Activated CD8-positive, alpha-beta memory T cell treated with anti-CD3 and anti-CD28 coated beads, Interleukin-2, amount 10 ng/mL, durations not matched to agents 7 days and 5 days (primary cell): Measurements from ENCODE around the gene TLR10. TPM values are rescaled to one million over a fixed set of nuclear protein-coding genes. Genes with fewer than 3 reads are reported as not detected.
A peak's percentile ranks its signal among the peaks of the same experiment; 100 is the strongest.
"Not testable (repeated sequence)": the region's sequence is repeated elsewhere in the genome, so short reads cannot be mapped to it uniquely, and the experiment has no call there.

ENCODE experiments used
- ATAC-seq: fragments of 150-1000 bp; cut with Tn5 transposase; one replicate; pipeline ENCODE4 v1.10.0; 2021; ENCODE audit warnings: moderate library complexity
- CTCF ChIA-PET: fragments of 350-600 bp; sonication (Branson Sonifier 250); formaldehyde crosslinking; loops from one replicate; lab custom pipeline; 2021; ENCODE audit warnings: antibody characterized with exemption; lab: Charles Lee
- DNase-seq: peaks from one replicate; pipeline ENCODE4 v3.0.0-alpha.2; 2020
- H3K27ac Mint-ChIP-seq: one replicate; pipeline ENCODE4 v1.8.0; 2021; ENCODE audit warnings: mild to moderate bottlenecking, mixed read lengths
- H3K27me3 Mint-ChIP-seq: one replicate; pipeline ENCODE4 v1.8.0; 2021; ENCODE audit warnings: mixed read lengths
- H3K36me3 Mint-ChIP-seq: one replicate; pipeline ENCODE4 v1.8.0; 2021; ENCODE audit warnings: mild to moderate bottlenecking, mixed read lengths
- H3K4me1 Mint-ChIP-seq: one replicate; pipeline ENCODE4 v1.8.0; 2021; ENCODE audit warnings: mixed read lengths
- H3K4me3 Mint-ChIP-seq: one replicate; pipeline ENCODE4 v1.8.0; 2021; ENCODE audit warnings: mild to moderate bottlenecking, moderate library complexity, mixed read lengths
- H3K9me3 Mint-ChIP-seq: one replicate; pipeline ENCODE4 v1.8.0; 2022; ENCODE audit warnings: low read depth, mixed read lengths
- total RNA-seq, 2 experiments: library from RNA; stranded (reverse); gene quantifications; one replicate each; pipeline ENCODE4 v1.2.3, GENCODE V29; 2021

Gene TLR10
- total RNA-seq, 2 experiments from 2014 or later = 0.09 TPM; not detected in 1

DNA sequence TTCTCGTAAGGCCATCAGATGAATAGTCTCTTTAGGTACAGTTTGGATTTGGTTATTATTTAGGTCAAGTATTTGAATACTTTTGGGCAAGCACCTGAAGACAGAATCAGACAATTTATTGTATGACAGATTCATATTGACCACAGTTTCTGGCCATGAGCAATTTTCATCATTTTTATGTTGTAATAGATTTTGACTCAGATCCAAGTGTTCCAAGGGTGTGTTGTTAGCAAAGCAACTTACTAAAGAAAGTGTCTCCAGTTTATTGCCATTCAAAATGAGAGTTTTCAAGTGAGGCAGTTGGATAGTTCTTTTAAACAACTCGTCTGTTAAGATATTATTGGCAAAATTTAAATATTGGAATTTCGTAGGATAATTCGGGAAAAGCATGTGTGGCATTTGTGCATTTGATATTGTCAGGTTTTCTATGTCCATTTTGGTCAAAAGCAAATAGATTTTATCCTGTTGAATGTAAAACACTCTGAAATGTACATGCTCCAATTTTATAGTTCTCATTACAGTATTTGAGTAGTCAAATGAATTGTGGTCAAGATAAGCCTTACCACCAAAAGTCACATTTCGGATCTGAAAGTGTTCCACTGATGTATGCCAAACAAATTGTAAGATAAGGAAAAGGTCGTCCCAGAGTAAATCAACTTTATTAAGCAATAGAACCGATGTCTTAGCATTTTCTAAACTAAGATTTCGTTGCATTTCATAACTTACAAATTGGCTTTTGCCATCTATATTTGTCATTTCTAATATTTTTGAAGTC lies 8.4 kb downstream of the TLR10 start:
- H3K36me3 Mint-ChIP-seq = peaks cover 4% of the 10 kb centered on the region
- H3K27ac Mint-ChIP-seq = no peak overlapping the region
- H3K27me3 Mint-ChIP-seq = peaks cover 46% of the 10 kb centered on the region
- ATAC-seq (no peak), DNase-seq (no peak)
- peaks cover 5% of the 10 kb centered on the region for H3K9me3 Mint-ChIP-seq
- H3K4me3 Mint-ChIP-seq = no peak overlapping the region
- H3K4me1 Mint-ChIP-seq = no peaks in the 10 kb centered on the region
- CTCF ChIA-PET = interaction anchor here (1.7 to 4.2 kb wide), 2 partner anchors 8 to 15 kb away, joined by 5 to 22 read pairs; partner anchors contain the start of gene TLR10

DNA sequence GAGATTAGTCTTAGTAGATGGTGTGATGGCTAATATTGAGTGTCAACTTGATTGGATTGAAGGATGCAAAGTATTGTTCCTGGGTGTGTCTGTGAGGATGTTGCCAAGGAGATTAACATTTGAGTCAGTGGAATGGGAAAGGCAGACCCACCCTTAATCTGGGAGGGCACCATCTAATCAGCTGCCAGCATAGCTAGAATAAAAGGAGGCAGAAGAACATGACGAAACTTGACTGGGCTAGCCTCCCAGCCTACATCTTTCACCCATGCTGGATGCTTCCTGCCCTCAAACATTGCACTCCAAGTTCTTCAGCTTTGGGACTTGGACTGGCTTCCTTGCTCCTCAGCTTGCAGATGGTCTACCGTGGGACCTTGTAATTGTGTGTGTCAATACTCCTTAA lies 12.5 kb downstream of the TLR10 start:
- H3K27ac Mint-ChIP-seq, ATAC-seq, H3K36me3 Mint-ChIP-seq, DNase-seq, H3K4me1 Mint-ChIP-seq, H3K9me3 Mint-ChIP-seq, H3K4me3 Mint-ChIP-seq: not testable (repeated sequence)
- CTCF ChIA-PET = interaction anchor here (3.2 to 4.2 kb wide), 2 partner anchors 11 to 12 kb away, joined by 15 to 22 read pairs; partner anchors contain the start of gene TLR10
- H3K27me3 Mint-ChIP-seq = peaks cover 42% of the 10 kb centered on the region

DNA sequence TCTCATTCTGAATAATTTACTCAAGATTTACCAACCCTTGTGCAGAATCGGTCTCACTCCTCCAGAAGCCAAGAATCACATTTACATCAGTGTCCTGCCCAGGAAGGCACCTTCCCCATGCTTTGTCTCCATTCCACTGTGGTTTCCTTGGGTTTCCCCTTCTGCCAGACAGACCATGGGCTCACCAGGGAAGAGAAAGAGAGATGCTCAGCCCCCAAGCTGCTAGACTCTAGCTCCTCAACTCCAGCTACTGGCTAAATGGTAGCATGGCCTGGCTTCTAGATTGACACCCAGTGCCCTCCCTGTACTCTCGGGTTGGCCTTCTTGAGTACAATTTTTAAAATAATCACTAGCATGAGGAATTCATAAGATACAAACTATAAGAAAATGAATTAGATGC lies 12.9 kb downstream of the TLR10 start:
- Mint-ChIP-seq H3K27me3 (peaks cover 37% of the 10 kb centered on the region), H3K9me3 (peaks cover 2% of the 10 kb centered on the region), H3K4me1 (no peaks in the 10 kb centered on the region), H3K4me3 (no peak overlapping the region), H3K36me3 (peaks cover 3% of the 10 kb centered on the region), H3K27ac (no peak overlapping the region)
- DNase-seq = no peak
- CTCF ChIA-PET = interaction anchor here (3.2 to 4.2 kb wide), 2 partner anchors 11 to 12 kb away, joined by 15 to 22 read pairs; partner anchors contain the start of gene TLR10
- no peak for ATAC-seq

DNA sequence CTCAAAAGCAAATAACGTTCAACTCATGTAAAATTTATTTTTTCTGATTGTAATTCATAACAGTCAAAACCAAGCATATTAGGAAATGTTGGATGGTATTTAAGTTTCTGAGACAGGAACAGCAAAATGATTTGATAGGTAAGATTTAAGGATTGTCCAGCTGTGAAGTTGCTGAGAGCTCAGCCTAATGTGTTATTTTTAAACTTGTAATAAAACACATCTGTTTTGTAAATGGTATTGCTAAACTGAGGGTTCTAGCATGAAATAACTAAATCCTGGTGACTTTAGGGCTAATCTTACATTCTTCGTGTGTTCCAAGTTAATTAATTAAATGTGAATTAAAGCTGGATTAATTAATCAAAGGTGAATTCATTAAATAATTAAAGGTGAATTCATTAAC lies 13.3 kb downstream of the TLR10 start:
- Mint-ChIP-seq H3K4me3 (no peak overlapping the region), H3K27ac (no peak overlapping the region), H3K27me3 (peaks cover 33% of the 10 kb centered on the region), H3K4me1 (no peaks in the 10 kb centered on the region), H3K36me3 (peaks cover 1% of the 10 kb centered on the region), H3K9me3 (no peaks in the 10 kb centered on the region)
- CTCF ChIA-PET = interaction anchor here (3.2 kb wide), 1 partner anchor 10 kb away, joined by 15 read pairs; no protein-coding TSS in a partner anchor
- no peak for DNase-seq
- ATAC-seq = no peak

DNA sequence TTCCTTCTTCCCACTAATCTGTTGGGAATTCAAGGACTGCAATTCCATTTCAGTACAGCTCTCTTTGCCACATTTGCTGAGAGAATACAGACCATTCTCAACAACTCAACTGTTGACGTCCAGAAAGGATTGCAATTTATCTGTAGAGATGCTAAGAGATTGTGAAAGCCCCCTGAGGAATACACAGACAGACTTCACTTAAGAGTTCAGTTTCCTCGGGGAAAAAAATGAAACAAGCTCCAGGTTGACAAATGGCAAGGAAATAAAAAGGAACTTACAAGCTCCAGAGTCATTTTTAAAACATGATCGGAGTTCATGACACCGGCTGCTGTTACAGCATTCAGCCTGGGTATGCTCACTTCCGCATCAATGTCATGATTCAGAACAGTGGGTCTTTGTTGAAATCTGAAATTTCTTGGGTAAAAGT lies 13.8 kb downstream of the TLR10 start:
- Mint-ChIP-seq H3K27me3 (peaks cover 29% of the 10 kb centered on the region), H3K9me3 (no peaks in the 10 kb centered on the region), H3K27ac (no peak overlapping the region), H3K36me3 (peaks cover 1% of the 10 kb centered on the region), H3K4me3 (no peak overlapping the region), H3K4me1 (no peaks in the 10 kb centered on the region)
- DNase-seq (no peak), ATAC-seq (no peak)
- CTCF ChIA-PET = interaction anchor here (3.2 kb wide), 1 partner anchor 10 kb away, joined by 15 read pairs; no protein-coding TSS in a partner anchor

DNA sequence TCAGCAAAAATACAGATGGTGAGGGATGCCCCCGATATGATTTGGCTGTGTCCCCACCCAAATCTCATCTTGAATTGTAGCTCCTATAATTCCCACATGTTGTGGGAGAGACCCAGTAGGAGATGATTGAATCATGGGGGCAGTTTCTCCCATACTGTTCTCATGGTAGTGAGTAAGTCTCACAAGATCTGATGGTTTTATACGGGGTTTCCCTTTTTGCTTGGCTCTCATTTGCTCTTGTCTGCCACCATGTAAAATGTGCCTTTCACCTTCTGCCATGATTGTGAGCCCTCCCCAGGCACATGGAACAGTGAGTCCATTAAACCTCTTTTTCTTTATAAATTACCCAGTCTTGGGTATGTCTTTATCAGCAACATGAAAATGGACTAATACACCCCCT lies 15.8 kb downstream of the TLR10 start:
- DNase-seq, H3K36me3 Mint-ChIP-seq, H3K4me1 Mint-ChIP-seq, H3K9me3 Mint-ChIP-seq, H3K27ac Mint-ChIP-seq, H3K4me3 Mint-ChIP-seq, ATAC-seq: not testable (repeated sequence)
- CTCF ChIA-PET = interaction anchor here (1.8 kb wide), 1 partner anchor 16 kb away, joined by 5 read pairs; the partner anchor contains the start of gene TLR10
- H3K27me3 Mint-ChIP-seq = peaks cover 23% of the 10 kb centered on the region

DNA sequence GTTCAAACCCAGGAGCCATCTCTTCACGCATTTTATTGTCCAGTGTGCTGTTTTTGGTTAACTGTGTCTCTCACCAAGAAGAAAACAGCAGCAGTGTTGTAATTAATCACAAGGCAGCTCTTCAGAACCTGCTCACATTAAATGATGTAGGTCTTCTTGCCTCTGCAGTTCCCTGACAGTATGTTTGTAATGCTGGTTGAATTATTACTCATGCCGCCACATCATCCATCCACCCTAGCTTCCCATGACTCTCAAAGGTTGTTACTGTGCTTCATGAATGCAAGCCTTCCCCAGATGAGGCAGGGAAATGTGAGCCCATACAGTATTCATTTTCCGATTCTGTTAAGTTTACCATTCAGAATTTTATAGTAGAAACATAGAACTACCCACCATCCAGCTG lies 17.4 kb downstream of the TLR10 start:
- H3K36me3 Mint-ChIP-seq = no peaks in the 10 kb centered on the region
- H3K4me3 Mint-ChIP-seq = no peak overlapping the region
- no peak overlapping the region for H3K27ac Mint-ChIP-seq
- DNase-seq = no peak
- H3K4me1 Mint-ChIP-seq = peaks cover 3% of the 10 kb centered on the region
- no peak for ATAC-seq
- H3K9me3 Mint-ChIP-seq = no peaks in the 10 kb centered on the region
- CTCF ChIA-PET = interaction anchor here (0.7 to 1.8 kb wide), 3 partner anchors 17 to 38 kb away, joined by 4 to 5 read pairs (median 4); partner anchors contain the start of gene TLR10
- H3K27me3 Mint-ChIP-seq = peaks cover 15% of the 10 kb centered on the region

DNA sequence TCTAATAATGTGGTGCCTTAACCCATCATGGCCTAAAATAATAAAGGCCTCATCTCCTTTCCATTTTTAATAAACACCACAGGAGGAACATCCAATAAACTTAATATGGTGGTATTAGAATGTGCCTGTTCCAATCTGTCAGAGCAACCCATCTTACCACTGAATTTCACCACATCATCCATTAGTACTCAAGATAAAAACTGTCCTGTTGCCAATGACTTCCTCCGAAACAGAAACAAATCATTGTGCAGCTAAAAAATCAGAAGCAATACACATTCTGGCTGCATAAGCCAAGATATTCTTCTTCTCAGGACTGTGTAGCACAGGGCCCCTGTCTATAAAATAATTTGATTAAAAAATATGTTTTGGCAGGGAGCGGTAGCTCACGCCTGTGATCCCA lies 18.5 kb downstream of the TLR10 start:
- no peak for DNase-seq
- H3K9me3 Mint-ChIP-seq = no peaks in the 10 kb centered on the region
- no peak for ATAC-seq
- H3K27ac Mint-ChIP-seq = no peak overlapping the region
- no peak overlapping the region for H3K4me3 Mint-ChIP-seq
- CTCF ChIA-PET = interaction anchor here (0.7 to 1.5 kb wide), 3 partner anchors 18 to 690 kb away, joined by 3 to 4 read pairs (median 4); partner anchors contain the start of gene TLR10
- H3K27me3 Mint-ChIP-seq = peaks cover 13% of the 10 kb centered on the region
- H3K4me1 Mint-ChIP-seq = peaks cover 5% of the 10 kb centered on the region
- no peaks in the 10 kb centered on the region for H3K36me3 Mint-ChIP-seq

DNA sequence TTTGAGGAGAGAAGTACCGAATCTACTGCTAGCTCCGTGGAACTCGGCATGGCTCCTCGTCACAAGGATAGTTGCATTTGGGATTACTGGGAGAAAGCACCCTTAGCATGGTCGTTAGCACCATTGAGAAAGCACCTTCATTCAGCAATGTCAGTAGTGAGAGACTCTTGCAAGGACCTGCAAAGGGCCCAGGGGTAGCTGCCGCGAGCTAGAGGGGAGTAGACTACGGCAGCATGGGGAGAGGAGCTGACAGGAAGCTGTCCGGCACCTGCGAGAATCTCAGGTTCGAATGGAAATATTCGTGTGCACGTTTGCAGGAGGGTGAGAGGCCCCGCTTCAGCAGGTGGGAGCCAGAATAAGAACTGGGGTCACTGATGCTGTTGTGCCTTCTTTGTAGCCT lies 20.2 kb downstream of the TLR10 start:
- DNase-seq (no peak), ATAC-seq (no peak)
- H3K36me3 Mint-ChIP-seq = no peaks in the 10 kb centered on the region
- peaks cover 8% of the 10 kb centered on the region for H3K27me3 Mint-ChIP-seq
- H3K9me3 Mint-ChIP-seq = no peaks in the 10 kb centered on the region
- H3K4me1 Mint-ChIP-seq = peaks cover 5% of the 10 kb centered on the region
- no peak overlapping the region for H3K4me3 Mint-ChIP-seq
- H3K27ac Mint-ChIP-seq = no peak overlapping the region
- CTCF ChIA-PET = interaction anchor here (5.3 to 6.3 kb wide), 3 partner anchors 19 to 97 kb away, joined by 49 to 58 read pairs (median 50); partner anchors contain the start of genes TLR10 and TLR6

DNA sequence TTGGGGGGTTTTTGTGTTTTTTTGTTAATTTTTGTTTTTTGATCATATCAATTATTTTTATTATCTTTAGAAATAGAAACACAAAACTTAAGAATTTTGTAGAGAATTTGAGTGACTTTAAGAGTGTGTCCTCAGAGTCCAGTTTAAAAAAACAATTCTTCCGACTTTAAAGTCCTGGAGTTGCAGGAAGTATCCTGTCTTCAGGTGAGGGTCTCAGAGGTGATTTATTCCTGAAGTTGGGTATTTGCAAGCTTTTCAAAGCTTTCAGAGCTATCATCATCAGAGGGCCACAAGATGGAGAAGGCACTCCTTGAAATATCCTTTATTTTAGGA lies 23.0 kb downstream of the TLR10 start:
- H3K27ac Mint-ChIP-seq = no peak overlapping the region
- peaks cover 5% of the 10 kb centered on the region for H3K4me1 Mint-ChIP-seq
- H3K9me3 Mint-ChIP-seq = no peaks in the 10 kb centered on the region
- no peak for ATAC-seq
- H3K27me3 Mint-ChIP-seq = peaks cover 11% of the 10 kb centered on the region
- H3K36me3 Mint-ChIP-seq = no peaks in the 10 kb centered on the region
- no peak for DNase-seq
- CTCF ChIA-PET = interaction anchor here (0.7 to 6.3 kb wide), 29 partner anchors 10 to 581 kb away, joined by 3 to 58 read pairs (median 5); partner anchors contain the start of genes TLR1, TLR10 and TLR6
- H3K4me3 Mint-ChIP-seq = no peak overlapping the region

DNA sequence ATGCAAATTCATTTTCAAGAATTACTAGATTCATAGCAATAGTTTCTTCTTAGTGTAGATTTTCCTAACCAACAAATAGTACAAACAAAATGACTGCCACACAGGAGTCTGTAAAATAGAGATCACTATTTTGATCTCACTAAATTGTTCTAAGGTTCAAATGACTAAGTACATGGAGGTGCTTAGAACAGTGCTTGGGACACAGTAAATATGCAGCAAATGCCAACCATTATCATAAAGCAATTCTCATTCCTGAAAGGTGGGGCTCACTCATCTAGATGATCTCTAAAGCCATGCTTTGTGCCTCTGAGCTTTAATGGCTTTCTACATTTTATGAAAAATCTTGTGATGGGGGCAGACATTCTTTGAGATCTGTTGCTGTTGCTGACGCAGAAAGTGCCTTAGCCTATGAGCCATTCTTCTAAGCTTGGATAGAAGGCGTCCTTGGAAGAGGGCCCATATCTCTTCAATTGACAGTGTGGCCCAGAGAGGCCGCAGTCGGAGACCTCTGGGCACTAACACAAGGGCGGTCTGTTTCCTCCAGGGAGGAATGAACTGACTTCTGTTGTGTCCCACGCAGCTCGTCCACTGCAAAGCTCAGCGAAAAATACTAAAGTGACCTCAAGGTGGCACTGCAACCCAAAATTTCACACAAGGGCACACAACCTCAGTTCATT lies 23.5 kb downstream of the TLR10 start:
- peaks cover 5% of the 10 kb centered on the region for H3K4me1 Mint-ChIP-seq
- H3K27me3 Mint-ChIP-seq = peaks cover 11% of the 10 kb centered on the region
- ATAC-seq = peak; percentile 69
- DNase-seq = peak; percentile 71
- H3K36me3 Mint-ChIP-seq = no peaks in the 10 kb centered on the region
- no peak overlapping the region for H3K27ac Mint-ChIP-seq
- CTCF ChIA-PET = interaction anchor here (0.7 to 6.3 kb wide), 28 partner anchors 9 to 580 kb away, joined by 3 to 58 read pairs (median 6); partner anchors contain the start of genes TLR1, TLR10 and TLR6
- no peak overlapping the region for H3K4me3 Mint-ChIP-seq
- no peaks in the 10 kb centered on the region for H3K9me3 Mint-ChIP-seq

DNA sequence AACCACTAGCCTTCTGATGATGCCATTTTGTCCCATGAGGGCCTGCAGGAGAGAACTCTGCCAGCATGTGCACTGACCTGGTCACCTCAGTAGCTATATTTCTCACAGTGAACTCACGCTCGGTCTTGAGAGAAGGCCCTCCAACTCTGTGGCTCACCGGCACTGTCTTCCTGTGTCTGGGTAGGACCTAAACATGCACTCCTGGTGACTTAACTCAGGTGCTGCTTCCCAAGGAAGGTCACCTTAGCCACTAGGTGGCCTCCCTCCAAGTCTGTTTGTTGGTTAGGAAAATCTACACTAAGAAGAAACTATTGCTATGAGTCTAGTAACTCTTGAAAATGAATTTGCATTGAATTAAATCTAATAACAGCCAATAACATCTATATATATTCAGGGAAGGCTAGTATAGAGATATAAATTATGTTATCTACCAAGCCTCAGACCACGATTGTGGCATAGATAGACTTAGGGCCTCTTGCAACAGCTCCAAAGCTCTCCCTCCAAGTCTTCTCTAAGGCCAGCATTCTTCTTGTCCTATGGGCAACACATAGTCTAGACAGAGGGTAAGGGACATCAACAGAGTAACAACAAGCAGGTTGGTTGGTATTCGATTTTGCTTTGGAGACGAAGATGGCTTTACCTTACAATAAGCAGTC lies 24.7 kb downstream of the TLR10 start:
- Mint-ChIP-seq H3K9me3 (no peaks in the 10 kb centered on the region), H3K4me1 (peaks cover 5% of the 10 kb centered on the region), H3K27me3 (peaks cover 11% of the 10 kb centered on the region), H3K4me3 (no peak overlapping the region), H3K36me3 (no peaks in the 10 kb centered on the region), H3K27ac (no peak overlapping the region)
- ATAC-seq = no peak
- no peak for DNase-seq
- CTCF ChIA-PET = interaction anchor here (0.7 to 6.3 kb wide), 9 partner anchors 13 to 1076 kb away, joined by 3 to 58 read pairs (median 15); partner anchors contain the start of genes TLR1, TLR10 and TLR6
